Mesendoderm (in vitro differentiated cells): Measurements from ENCODE around the gene GABRG2.
A peak's percentile ranks its signal among the peaks of the same experiment; 100 is the strongest.

Experiments used
- DNase-seq: peaks from one replicate; pipeline ENCODE4 v3.0.0; 2013
- H2AK5ac ChIP-seq: 2 replicates; pipeline ENCODE4 v1.6.1; 2013; ENCODE audit warnings: low read length, inconsistent platforms
- H2BK120ac ChIP-seq: 2 replicates; pipeline ENCODE4 v1.6.1; 2013; ENCODE audit warnings: low read depth, mild to moderate bottlenecking, low read length, moderate library complexity, mixed read lengths
- H2BK15ac ChIP-seq: replicated peaks from 2 replicates; pipeline ENCODE4 v1.6.1; 2013; ENCODE audit warnings: low read depth, mild to moderate bottlenecking, moderate library complexity
- H2BK5ac ChIP-seq: 2 replicates; pipeline ENCODE4 v1.6.1; 2013; ENCODE audit warnings: low read length, inconsistent platforms
- H3K18ac ChIP-seq: 2 replicates; pipeline ENCODE4 v1.6.1; 2013; ENCODE audit warnings: mild to moderate bottlenecking, low read length, mixed read lengths
- H3K23ac ChIP-seq: one replicate; pipeline ENCODE4 v1.6.1; 2013; ENCODE audit warnings: low read length
- H3K27ac ChIP-seq: 2 replicates; pipeline ENCODE4 v1.5.1; 2013; ENCODE audit warnings: low read depth, mild to moderate bottlenecking, inconsistent platforms, low read length, moderate library complexity
- H3K27me3 ChIP-seq: 2 replicates; pipeline ENCODE4 v1.6.1; 2013; ENCODE audit warnings: low read length, control low read depth, mild to moderate bottlenecking, inconsistent platforms; ENCODE audit not compliant: insufficient read depth, poor library complexity
- H3K36me3 ChIP-seq: 2 replicates; pipeline ENCODE4 v1.6.1; 2013; ENCODE audit warnings: low read length, inconsistent platforms; ENCODE audit not compliant: control insufficient read depth, insufficient read depth
- H3K4ac ChIP-seq: one replicate; pipeline ENCODE4 v1.6.1; 2013; ENCODE audit warnings: low read depth, mild to moderate bottlenecking, low read length, moderate library complexity
- H3K4me1 ChIP-seq: 2 replicates; pipeline ENCODE4 v1.6.1; 2013; ENCODE audit warnings: low read depth, low read length, inconsistent platforms; ENCODE audit not compliant: control insufficient read depth
- H3K4me2 ChIP-seq: 2 replicates; pipeline ENCODE4 v1.6.1; 2013; ENCODE audit warnings: low read length
- H3K4me3 ChIP-seq: 2 replicates; pipeline ENCODE4 v1.5.1; 2013; ENCODE audit warnings: mild to moderate bottlenecking, low read length
- H3K56ac ChIP-seq: one replicate; pipeline ENCODE4 v1.6.1; 2013; ENCODE audit warnings: low read length
- H3K79me1 ChIP-seq: 2 replicates; pipeline ENCODE4 v1.6.1; 2013; ENCODE audit warnings: low read length, inconsistent platforms
- H3K79me2 ChIP-seq: 2 replicates; pipeline ENCODE4 v1.6.1; 2013; ENCODE audit warnings: mild to moderate bottlenecking, low read length; ENCODE audit not compliant: control insufficient read depth, insufficient read depth
- H3K9ac ChIP-seq: 2 replicates; pipeline ENCODE4 v1.6.1; 2013; ENCODE audit warnings: low read length, inconsistent platforms
- H4K5ac ChIP-seq: one replicate; pipeline ENCODE4 v1.6.1; 2013; ENCODE audit warnings: low read length
- H4K8ac ChIP-seq: one replicate; pipeline ENCODE4 v1.6.1; 2013; ENCODE audit warnings: low read depth, mild to moderate bottlenecking, control low read depth, low read length, moderate library complexity
- WGBS: extraction: QIAGEN DNeasy Blood & Tissue Kit; methylation state at CpG from one replicate; pipeline ENCODE4 v1.1.7; 2013; ENCODE audit warnings: low lambda C conversion rate, missing lambda C conversion rate; ENCODE audit not compliant: insufficient coverage; ENCODE audit errors: extremely low coverage; 5-methylcytosine and 5-hydroxymethylcytosine counted together

The GABRG2 gene

GRCh38 chr5:162096448-162096847 lies 28.9 kb downstream of the GABRG2 start:
- peak; percentile 81 for DNase-seq
- Histone ChIP-seq H2BK15ac (no peak overlapping the region), H3K56ac (no peak overlapping the region), H2BK5ac (no peak overlapping the region), H3K36me3 (no peaks in the 10 kb centered on the region), H3K4me2 (no peak overlapping the region), H2AK5ac (no peak overlapping the region), H3K79me2 (no peaks in the 10 kb centered on the region), H4K8ac (no peak overlapping the region), H3K4me3 (no peak overlapping the region), H3K27me3 (no peaks in the 10 kb centered on the region), H2BK120ac (no peak overlapping the region), H3K79me1 (no peaks in the 10 kb centered on the region), H3K27ac (no peak overlapping the region), H3K9ac (no peak overlapping the region), H3K18ac (no peak overlapping the region), H3K23ac (no peak overlapping the region), H3K4ac (no peak overlapping the region), H3K4me1 (peaks cover 2% of the 10 kb centered on the region), H4K5ac (no peak overlapping the region)
- no CpG with 5 or more reads among the region's 2 CpGs for WGBS

GRCh38 chr5:162107591-162107990 lies 40.0 kb downstream of the GABRG2 start:
- no peak overlapping the region for H3K9ac ChIP-seq
- H4K5ac ChIP-seq = no peak overlapping the region
- H4K8ac ChIP-seq = no peak overlapping the region
- no peak for DNase-seq
- H3K36me3 ChIP-seq = no peaks in the 10 kb centered on the region
- H3K4ac ChIP-seq = no peak overlapping the region
- H3K27me3 ChIP-seq = no peaks in the 10 kb centered on the region
- H2AK5ac ChIP-seq = no peak overlapping the region
- no peak overlapping the region for H3K27ac ChIP-seq
- H2BK15ac ChIP-seq = no peak overlapping the region
- H3K4me1 ChIP-seq = no peaks in the 10 kb centered on the region
- H3K4me2 ChIP-seq = no peak overlapping the region
- H3K18ac ChIP-seq = no peak overlapping the region
- no peak overlapping the region for H2BK5ac ChIP-seq
- H3K56ac ChIP-seq = no peak overlapping the region
- H3K23ac ChIP-seq = no peak overlapping the region
- no peak overlapping the region for H2BK120ac ChIP-seq
- H3K79me2 ChIP-seq = no peaks in the 10 kb centered on the region
- WGBS = no CpG with 5 or more reads among the region's 2 CpGs
- H3K79me1 ChIP-seq = no peaks in the 10 kb centered on the region
- H3K4me3 ChIP-seq = no peak overlapping the region

DNA sequence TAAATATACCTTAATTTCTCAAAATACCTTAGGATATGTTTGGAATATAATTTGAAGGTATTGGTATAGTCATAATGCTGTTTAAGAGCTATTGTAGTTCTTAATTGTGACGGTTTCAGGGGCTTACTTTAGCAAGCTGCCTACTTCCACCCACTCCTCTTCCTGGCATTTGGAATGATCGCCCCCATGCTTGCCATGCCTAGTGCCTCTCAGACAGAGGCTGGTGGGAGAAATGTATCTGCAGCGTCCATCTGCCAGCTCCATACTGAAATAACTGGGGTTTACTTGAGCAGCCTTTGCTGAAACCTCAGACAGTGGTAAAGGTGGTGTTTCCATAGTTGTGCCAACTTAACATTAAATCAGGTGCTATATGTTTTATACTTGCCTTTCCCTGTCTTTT lies 52.2 kb downstream of the GABRG2 start:
- H2BK15ac ChIP-seq = no peak overlapping the region
- H3K9ac ChIP-seq = no peak overlapping the region
- no peak overlapping the region for H2BK5ac ChIP-seq
- no peak overlapping the region for H4K8ac ChIP-seq
- no peak overlapping the region for H3K23ac ChIP-seq
- H3K27ac ChIP-seq = no peak overlapping the region
- no peaks in the 10 kb centered on the region for H3K79me2 ChIP-seq
- H2BK120ac ChIP-seq = no peak overlapping the region
- peaks cover 2% of the 10 kb centered on the region for H3K27me3 ChIP-seq
- no peak overlapping the region for H3K18ac ChIP-seq
- no peak overlapping the region for H2AK5ac ChIP-seq
- no peak overlapping the region for H3K4me3 ChIP-seq
- H3K56ac ChIP-seq = no peak overlapping the region
- no peaks in the 10 kb centered on the region for H3K4me1 ChIP-seq
- no peaks in the 10 kb centered on the region for H3K36me3 ChIP-seq
- no CpG with 5 or more reads among the region's 3 CpGs for WGBS
- H3K4me2 ChIP-seq = no peak overlapping the region
- no peaks in the 10 kb centered on the region for H3K79me1 ChIP-seq
- H3K4ac ChIP-seq = no peak overlapping the region
- no peak for DNase-seq
- no peak overlapping the region for H4K5ac ChIP-seq

DNA sequence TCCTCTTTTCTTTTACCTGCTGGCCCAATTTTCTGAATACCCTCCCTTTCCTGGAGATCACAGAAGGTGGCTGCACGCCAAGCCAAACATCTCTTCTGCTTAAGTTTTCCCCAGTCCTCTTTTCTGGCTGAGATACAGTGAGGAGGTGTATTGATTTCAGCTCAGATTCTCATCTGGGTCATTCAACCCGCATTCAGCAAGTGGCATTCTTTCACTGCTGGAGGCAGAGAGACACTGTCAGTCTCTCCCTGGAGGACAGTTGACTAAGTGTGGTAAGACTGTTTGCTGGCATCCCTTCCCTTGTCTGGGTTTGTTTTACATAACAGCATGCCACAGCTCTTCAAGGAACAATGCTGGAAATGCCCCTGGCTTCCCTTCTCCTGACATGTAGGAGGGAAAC lies 60.5 kb downstream of the GABRG2 start:
- Histone ChIP-seq H4K5ac (no peak overlapping the region), H2BK15ac (no peak overlapping the region), H2BK120ac (no peak overlapping the region), H3K79me2 (no peaks in the 10 kb centered on the region), H3K18ac (no peak overlapping the region), H3K4me2 (no peak overlapping the region), H3K27ac (no peak overlapping the region), H3K4me3 (no peak overlapping the region), H3K9ac (no peak overlapping the region), H3K56ac (no peak overlapping the region), H4K8ac (no peak overlapping the region), H3K23ac (no peak overlapping the region), H3K79me1 (no peaks in the 10 kb centered on the region), H2AK5ac (no peak overlapping the region), H3K36me3 (no peaks in the 10 kb centered on the region), H3K4me1 (peaks cover 2% of the 10 kb centered on the region), H3K27me3 (no peaks in the 10 kb centered on the region), H3K4ac (no peak overlapping the region), H2BK5ac (no peak overlapping the region)
- peak; percentile 92 for DNase-seq
- WGBS = no CpG with 5 or more reads among the region's 2 CpGs

GRCh38 chr5:162132348-162132747 lies 64.8 kb downstream of the GABRG2 start:
- H3K4me1 ChIP-seq = peaks cover 2% of the 10 kb centered on the region
- H2BK120ac ChIP-seq = no peak overlapping the region
- H3K4me3 ChIP-seq = no peak overlapping the region
- DNase-seq = no peak
- H4K5ac ChIP-seq = no peak overlapping the region
- no peak overlapping the region for H3K4me2 ChIP-seq
- no peaks in the 10 kb centered on the region for H3K36me3 ChIP-seq
- no peaks in the 10 kb centered on the region for H3K27me3 ChIP-seq
- no peak overlapping the region for H2AK5ac ChIP-seq
- H3K4ac ChIP-seq = no peak overlapping the region
- H2BK15ac ChIP-seq = no peak overlapping the region
- no peak overlapping the region for H4K8ac ChIP-seq
- H3K56ac ChIP-seq = no peak overlapping the region
- no peak overlapping the region for H2BK5ac ChIP-seq
- H3K79me2 ChIP-seq = no peaks in the 10 kb centered on the region
- H3K9ac ChIP-seq = no peak overlapping the region
- H3K27ac ChIP-seq = no peak overlapping the region
- no peak overlapping the region for H3K18ac ChIP-seq
- no peaks in the 10 kb centered on the region for H3K79me1 ChIP-seq
- no peak overlapping the region for H3K23ac ChIP-seq

DNA sequence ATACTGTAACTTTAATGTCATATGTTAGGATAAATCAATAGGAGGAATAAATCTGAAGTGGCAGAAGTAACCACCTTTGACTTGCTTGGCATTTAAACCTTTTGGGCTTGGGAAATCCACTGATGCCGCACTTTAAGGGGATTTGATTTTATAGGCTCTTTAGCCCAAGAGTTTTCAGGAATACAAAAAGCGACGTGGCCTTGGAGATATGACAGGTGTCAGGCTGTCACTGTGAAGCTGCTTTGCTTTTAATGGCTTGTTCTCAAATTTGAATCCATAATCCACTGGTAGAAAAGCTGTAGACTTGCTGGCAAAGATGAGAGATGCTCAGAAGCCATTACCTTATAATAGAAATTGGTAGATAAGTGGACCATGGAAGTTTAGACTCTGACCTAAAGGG lies 71.6 kb downstream of the GABRG2 start:
- H3K4me3 ChIP-seq = no peak overlapping the region
- H3K4me2 ChIP-seq = no peak overlapping the region
- H2BK15ac ChIP-seq = no peak overlapping the region
- no peak overlapping the region for H3K56ac ChIP-seq
- H3K27me3 ChIP-seq = no peaks in the 10 kb centered on the region
- no peak overlapping the region for H3K27ac ChIP-seq
- H3K23ac ChIP-seq = no peak overlapping the region
- H4K5ac ChIP-seq = no peak overlapping the region
- H3K9ac ChIP-seq = no peak overlapping the region
- H3K4me1 ChIP-seq = no peaks in the 10 kb centered on the region
- H4K8ac ChIP-seq = no peak overlapping the region
- H3K4ac ChIP-seq = no peak overlapping the region
- no peaks in the 10 kb centered on the region for H3K79me1 ChIP-seq
- H2AK5ac ChIP-seq = no peak overlapping the region
- H3K18ac ChIP-seq = no peak overlapping the region
- H3K36me3 ChIP-seq = no peaks in the 10 kb centered on the region
- DNase-seq = no peak
- no peaks in the 10 kb centered on the region for H3K79me2 ChIP-seq
- no peak overlapping the region for H2BK120ac ChIP-seq
- no peak overlapping the region for H2BK5ac ChIP-seq
- no CpG with 5 or more reads among the region's 3 CpGs for WGBS
